Activated T-cell treated with anti-CD3 and anti-CD28 coated beads, Interleukin-2, amount 50 U/mL, for 4 hours (primary cell): ENCODE results near the gene OVOL1. TPM values are rescaled to one million over a fixed set of nuclear protein-coding genes. Genes with fewer than 3 reads are reported as not detected.

ENCODE experiments used
- ATAC-seq, 2 donors: fragments of 200-7000 bp; cut with Tn5 transposase; one replicate each; pipeline ENCODE4 v1.10.0; 2021
- DNase-seq: peaks from one replicate; pipeline ENCODE4 v3.0.0-alpha.2; 2020
- H3K27me3 Mint-ChIP-seq: one replicate; pipeline ENCODE4 v1.8.0; 2021; ENCODE audit warnings: low read depth, mixed read lengths
- H3K36me3 Mint-ChIP-seq: one replicate; pipeline ENCODE4 v1.8.0; 2022; ENCODE audit warnings: mixed read lengths; ENCODE audit not compliant: insufficient read depth
- H3K4me1 Mint-ChIP-seq: one replicate; pipeline ENCODE4 v1.8.0; 2021; ENCODE audit warnings: low read depth, mixed read lengths
- H3K4me3 Mint-ChIP-seq: one replicate; pipeline ENCODE4 v1.8.0; 2021; ENCODE audit warnings: mild to moderate bottlenecking, moderate library complexity, mixed read lengths
- H3K9me3 Mint-ChIP-seq: one replicate; pipeline ENCODE4 v1.8.0; 2021; ENCODE audit warnings: mixed read lengths
- total RNA-seq, 3 donors: library from RNA; stranded (reverse); gene quantifications; one replicate each; pipeline ENCODE4 v1.2.1, GENCODE V29; 2021

OVOL1 gene
- total RNA-seq, 3 donors from 2014 or later, result 0.05 TPM; not detected in 1

- Mint-ChIP-seq H3K27me3 (peaks cover 13% of the 10 kb centered on the region), H3K36me3 (no peaks in the 10 kb centered on the region), H3K4me1 (peaks cover 18% of the 10 kb centered on the region), H3K4me3 (peak overlapping the region; percentile 33), H3K9me3 (no peaks in the 10 kb centered on the region)
- peak; percentile 37 to 38 for ATAC-seq
- no peak for DNase-seq
Observed at GRCh38 chr11:65781152-65781961, 5.5 kb upstream of the OVOL1 start.

DNA sequence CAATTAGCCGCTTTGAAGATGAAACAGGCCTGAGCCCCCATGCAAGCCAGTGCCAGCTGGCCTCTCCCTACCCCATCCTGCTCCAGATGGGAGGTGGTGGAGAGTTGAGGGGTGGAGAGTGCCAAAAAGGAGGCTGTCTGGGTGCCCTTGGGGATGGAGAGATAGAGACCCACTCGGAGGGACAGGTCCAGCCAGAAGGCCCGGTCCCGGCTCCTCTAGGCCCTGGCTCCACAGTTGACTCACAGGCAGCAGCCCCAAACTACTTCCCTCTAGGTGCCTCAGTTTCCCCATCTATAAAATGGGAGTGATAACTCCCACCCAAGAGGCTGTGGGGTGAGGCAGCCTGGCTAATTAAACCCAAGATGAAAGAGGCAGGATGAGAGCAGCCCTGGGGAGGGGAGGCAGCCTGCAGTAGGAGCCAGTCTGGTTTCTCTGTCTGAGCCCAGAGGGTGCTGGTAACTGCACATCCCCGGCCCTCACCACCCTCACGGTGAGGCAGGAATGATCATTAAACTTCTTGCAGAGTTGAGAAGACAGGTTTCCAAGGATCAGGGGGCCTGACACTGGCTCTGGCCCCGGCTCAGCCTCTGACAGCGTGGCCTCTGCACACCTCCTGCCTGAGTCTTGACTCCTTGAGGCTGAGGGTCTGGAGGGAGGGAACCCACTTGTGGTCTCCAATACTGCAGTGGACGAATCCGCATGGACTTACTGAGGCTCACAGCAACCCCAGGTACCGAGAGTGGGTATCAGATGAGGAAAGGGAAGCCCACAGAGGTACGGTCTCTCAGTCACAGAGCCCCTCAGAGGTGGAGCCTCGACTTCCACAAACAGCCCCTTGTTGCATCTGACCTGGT is 4.7 kb upstream of the OVOL1 start:
- Mint-ChIP-seq H3K4me3 (peak overlapping the region; percentile 31), H3K36me3 (no peaks in the 10 kb centered on the region), H3K27me3 (peaks cover 15% of the 10 kb centered on the region), H3K9me3 (no peaks in the 10 kb centered on the region), H3K4me1 (peaks cover 20% of the 10 kb centered on the region)
- ATAC-seq (no peak), DNase-seq (no peak)

DNA sequence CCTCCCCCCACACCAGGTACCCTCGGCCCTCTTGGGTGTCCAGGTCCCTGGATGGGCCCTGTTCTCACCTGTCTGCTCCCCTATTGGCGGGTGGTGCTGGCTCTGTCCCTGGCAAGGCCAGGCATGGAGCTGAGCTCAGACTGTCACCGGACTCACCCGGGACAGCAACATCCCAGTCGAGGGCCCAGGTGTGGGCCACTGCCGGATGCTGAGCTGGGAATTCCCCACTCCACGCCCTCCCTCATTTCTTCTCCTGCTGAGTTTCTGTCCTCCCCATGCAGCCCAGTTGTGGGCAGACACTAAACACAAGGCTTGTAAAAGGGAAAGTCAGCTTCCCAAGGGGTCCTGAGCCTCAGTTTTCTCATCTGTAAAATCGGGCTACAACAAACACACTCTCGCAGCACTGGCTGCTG is 4.0 kb upstream of the OVOL1 start:
- H3K4me3 Mint-ChIP-seq, result peak overlapping the region; percentile 27

GRCh38 chr11:65785319-65786007 is 1.4 kb upstream of the OVOL1 start:
- ATAC-seq (no peak), DNase-seq (no peak)
- H3K4me1 Mint-ChIP-seq, result peaks cover 24% of the 10 kb centered on the region
- H3K9me3 Mint-ChIP-seq, result no peaks in the 10 kb centered on the region
- peak overlapping the region; percentile 51 for H3K4me3 Mint-ChIP-seq
- no peaks in the 10 kb centered on the region for H3K36me3 Mint-ChIP-seq
- H3K27me3 Mint-ChIP-seq, result peaks cover 38% of the 10 kb centered on the region

More for the DNA sequence above, 4.0 kb upstream of the OVOL1 start:
- Mint-ChIP-seq H3K36me3 (no peaks in the 10 kb centered on the region), H3K9me3 (no peaks in the 10 kb centered on the region), H3K4me1 (peaks cover 20% of the 10 kb centered on the region), H3K27me3 (peaks cover 16% of the 10 kb centered on the region)
- no peak for ATAC-seq
- DNase-seq, result no peak

DNA sequence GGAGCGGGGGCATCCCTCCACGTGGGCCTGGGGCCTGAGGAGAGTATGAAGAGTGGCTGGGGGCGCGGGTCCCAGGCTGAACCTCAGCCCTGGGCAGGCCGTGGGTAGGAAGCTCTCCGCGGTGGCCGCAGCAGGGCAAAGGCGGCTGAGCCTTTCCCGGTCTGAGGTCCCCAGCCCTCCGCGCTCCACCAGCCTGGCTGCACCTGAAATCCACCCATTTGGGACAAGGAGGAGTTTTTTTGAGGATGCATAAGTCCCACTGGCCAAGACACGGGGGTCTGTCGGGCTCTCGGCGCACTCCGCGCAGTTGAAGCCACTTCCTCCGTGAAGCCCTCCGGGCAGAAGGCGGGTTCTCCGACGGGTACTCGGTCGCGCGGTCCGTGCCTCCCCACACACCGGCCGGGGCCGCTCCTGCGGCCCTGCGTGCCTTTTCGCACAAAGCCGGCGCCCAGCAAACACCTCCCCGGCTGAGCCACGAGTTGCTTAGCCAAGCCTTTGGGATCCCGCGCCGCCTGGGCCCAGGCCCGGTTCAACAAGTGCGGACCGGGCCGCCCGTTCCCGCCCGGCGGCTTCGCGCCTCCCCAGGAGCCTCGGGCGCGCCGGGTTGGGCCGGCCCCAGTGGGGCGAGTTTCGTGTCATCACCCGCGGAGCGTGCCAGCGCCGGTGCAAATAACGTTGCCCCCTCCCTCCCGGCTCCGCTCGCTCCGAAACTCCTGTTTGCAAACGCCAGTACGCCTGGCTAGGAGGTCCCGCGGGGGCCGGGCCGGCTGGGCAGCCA is 666 bp upstream of the OVOL1 start:
- H3K4me3 Mint-ChIP-seq, result peak overlapping the region; percentile 51
- ATAC-seq (peak; percentile 30 to 38), DNase-seq (no peak)
- H3K4me1 Mint-ChIP-seq, result peaks cover 24% of the 10 kb centered on the region
- H3K9me3 Mint-ChIP-seq, result no peaks in the 10 kb centered on the region
- no peaks in the 10 kb centered on the region for H3K36me3 Mint-ChIP-seq
- H3K27me3 Mint-ChIP-seq, result peaks cover 45% of the 10 kb centered on the region

- DNase-seq, result no peak
- ATAC-seq, result no peak
- Mint-ChIP-seq H3K36me3 (no peaks in the 10 kb centered on the region), H3K4me3 (peak overlapping the region; percentile 68), H3K9me3 (no peaks in the 10 kb centered on the region), H3K27me3 (peaks cover 49% of the 10 kb centered on the region), H3K4me1 (peaks cover 35% of the 10 kb centered on the region)
Observed at GRCh38 chr11:65787649-65788622, 1.1 kb downstream of the OVOL1 start.

- DNase-seq, result no peak
- Mint-ChIP-seq H3K4me1 (peaks cover 35% of the 10 kb centered on the region), H3K36me3 (no peaks in the 10 kb centered on the region), H3K4me3 (no peak overlapping the region), H3K9me3 (no peaks in the 10 kb centered on the region), H3K27me3 (peaks cover 49% of the 10 kb centered on the region)
- ATAC-seq, result no peak
Observed at GRCh38 chr11:65788821-65789220, 2.0 kb downstream of the OVOL1 start.

GRCh38 chr11:65789230-65790103 is 2.6 kb downstream of the OVOL1 start:
- Mint-ChIP-seq H3K4me3 (no peak overlapping the region), H3K4me1 (peaks cover 35% of the 10 kb centered on the region), H3K9me3 (no peaks in the 10 kb centered on the region), H3K36me3 (no peaks in the 10 kb centered on the region), H3K27me3 (peaks cover 49% of the 10 kb centered on the region)
- DNase-seq, result no peak
- ATAC-seq, result no peak

GRCh38 chr11:65790104-65790901 is 3.4 kb downstream of the OVOL1 start:
- H3K36me3 Mint-ChIP-seq, result no peaks in the 10 kb centered on the region
- no peak for DNase-seq
- H3K4me1 Mint-ChIP-seq, result peaks cover 32% of the 10 kb centered on the region
- H3K4me3 Mint-ChIP-seq, result no peak overlapping the region
- no peaks in the 10 kb centered on the region for H3K9me3 Mint-ChIP-seq
- peaks cover 46% of the 10 kb centered on the region for H3K27me3 Mint-ChIP-seq
- ATAC-seq, result no peak

DNA sequence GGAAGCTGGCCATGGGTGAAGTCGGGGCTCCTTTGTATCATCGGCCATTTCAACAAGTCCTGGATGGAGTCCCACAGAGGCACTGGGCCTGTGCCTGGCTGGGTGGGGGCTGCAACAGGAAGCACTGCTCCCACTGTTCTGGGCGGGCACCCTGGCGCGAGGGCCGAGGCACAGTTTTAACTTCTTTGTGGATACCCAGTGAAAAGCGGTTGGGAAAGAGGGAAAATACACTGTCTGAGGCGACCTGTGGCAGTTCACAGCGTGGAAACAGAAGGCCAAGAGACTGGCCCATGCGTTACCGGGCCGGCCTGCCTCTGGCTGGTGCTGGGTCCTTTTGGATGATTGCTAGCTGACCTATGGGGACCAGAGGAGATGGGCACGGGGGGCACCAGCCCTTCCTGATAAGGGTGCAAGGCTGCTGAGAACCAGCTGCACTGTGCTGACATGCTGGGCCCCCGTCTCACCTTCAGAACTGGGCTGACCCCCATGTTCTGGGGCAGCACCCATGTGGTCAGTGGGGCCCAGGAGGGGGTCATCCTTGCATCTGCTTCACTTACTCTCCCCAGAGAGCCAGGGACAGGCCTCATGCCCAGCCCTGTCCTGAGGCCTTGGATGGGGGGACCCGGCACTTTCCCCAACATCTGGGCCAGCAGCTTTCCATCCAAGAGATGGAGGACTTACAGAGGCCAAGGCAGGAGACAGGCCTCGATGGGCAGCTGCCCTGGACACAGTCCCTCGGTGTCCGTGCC is 4.2 kb downstream of the OVOL1 start:
- H3K27me3 Mint-ChIP-seq, result peaks cover 41% of the 10 kb centered on the region

GRCh38 chr11:65791719-65792213 is 4.9 kb downstream of the OVOL1 start:
- Mint-ChIP-seq H3K9me3 (no peaks in the 10 kb centered on the region), H3K4me1 (peaks cover 24% of the 10 kb centered on the region)
- peak; percentile 77 to 94 for ATAC-seq

More for the DNA sequence above, 4.2 kb downstream of the OVOL1 start:
- no peak for DNase-seq
- ATAC-seq, result no peak
- peaks cover 24% of the 10 kb centered on the region for H3K4me1 Mint-ChIP-seq
- no peak overlapping the region for H3K4me3 Mint-ChIP-seq
- H3K36me3 Mint-ChIP-seq, result no peaks in the 10 kb centered on the region
- H3K9me3 Mint-ChIP-seq, result no peaks in the 10 kb centered on the region

More at GRCh38 chr11:65791719-65792213, 4.9 kb downstream of the OVOL1 start:
- Mint-ChIP-seq H3K27me3 (peaks cover 42% of the 10 kb centered on the region), H3K36me3 (no peaks in the 10 kb centered on the region), H3K4me3 (no peak overlapping the region)
- DNase-seq, result no peak
